Osteoblast (primary cell): ENCODE measurements around the gene UBIAD1. TPM values are rescaled to one million over a fixed set of nuclear protein-coding genes. Genes with fewer than 3 reads are reported as not detected.

Source experiments
- DNase-seq: peaks from one replicate; pipeline ENCODE4 v3.0.0; 2011; ENCODE audit warnings: low spot score, mixed read lengths; ENCODE audit not compliant: insufficient read length; ENCODE audit errors: missing footprints
- H2AFZ ChIP-seq: 2 replicates; pipeline ENCODE4 v1.6.0; 2011; ENCODE audit warnings: mild to moderate bottlenecking, low read length
- H3K27ac ChIP-seq: 2 replicates; pipeline ENCODE4 v1.5.1; 2011; ENCODE audit warnings: mild to moderate bottlenecking, low read depth, low read length, moderate library complexity
- H3K27me3 ChIP-seq: 2 replicates; pipeline ENCODE4 v1.6.0; 2012; ENCODE audit warnings: mild to moderate bottlenecking, control low read depth, inconsistent platforms, low read length, moderate library complexity; ENCODE audit not compliant: insufficient read depth
- H3K36me3 ChIP-seq: 2 replicates; pipeline ENCODE4 v1.5.1; 2011; ENCODE audit warnings: mild to moderate bottlenecking, low read length, control low read depth, moderate library complexity; ENCODE audit not compliant: insufficient read depth
- H3K4me1 ChIP-seq: 2 replicates; pipeline ENCODE4 v1.5.1; 2011; ENCODE audit warnings: mild to moderate bottlenecking, low read length, control low read depth, moderate library complexity; ENCODE audit not compliant: insufficient read depth
- H3K4me2 ChIP-seq: 2 replicates; pipeline ENCODE4 v1.6.0; 2011; ENCODE audit warnings: mild to moderate bottlenecking, low read length; ENCODE audit not compliant: insufficient read depth
- H3K4me3 ChIP-seq: fragments of 200-600 bp; sonication (generic); 3 replicates; pipeline ENCODE4 v1.5.1; 2012; ENCODE audit warnings: mild to moderate bottlenecking, low read length, inconsistent platforms; ENCODE audit not compliant: insufficient read depth
- H3K79me2 ChIP-seq: 2 replicates; pipeline ENCODE4 v1.6.0; 2012; ENCODE audit warnings: mild to moderate bottlenecking, low read length, control low read depth, inconsistent platforms; ENCODE audit not compliant: insufficient read depth
- H3K9me3 ChIP-seq: 2 replicates; pipeline ENCODE4 v1.5.1; 2011; ENCODE audit warnings: low read depth, low read length, control low read depth
- H4K20me1 ChIP-seq: 2 replicates; pipeline ENCODE4 v1.6.0; 2012; ENCODE audit warnings: mild to moderate bottlenecking, low read length, control low read depth; ENCODE audit not compliant: insufficient read depth
- total RNA-seq: library from RNA; depleted of rRNA; stranded (reverse); fragments of >200 nt; gene quantifications from 2 replicates; pipeline ENCODE4 v1.2.3, GENCODE V29; 2012
- TF ChIP-seq, protein P1 (sequence below): IDR thresholded peaks from 2 replicates; pipeline ENCODE4 v1.5.1; 2011; ENCODE audit warnings: mild to moderate bottlenecking, low read depth, low read length, moderate library complexity; ENCODE audit errors: extremely low read depth

UBIAD1 gene
- total RNA-seq, 1 donor: 10.5 TPM

DNA sequence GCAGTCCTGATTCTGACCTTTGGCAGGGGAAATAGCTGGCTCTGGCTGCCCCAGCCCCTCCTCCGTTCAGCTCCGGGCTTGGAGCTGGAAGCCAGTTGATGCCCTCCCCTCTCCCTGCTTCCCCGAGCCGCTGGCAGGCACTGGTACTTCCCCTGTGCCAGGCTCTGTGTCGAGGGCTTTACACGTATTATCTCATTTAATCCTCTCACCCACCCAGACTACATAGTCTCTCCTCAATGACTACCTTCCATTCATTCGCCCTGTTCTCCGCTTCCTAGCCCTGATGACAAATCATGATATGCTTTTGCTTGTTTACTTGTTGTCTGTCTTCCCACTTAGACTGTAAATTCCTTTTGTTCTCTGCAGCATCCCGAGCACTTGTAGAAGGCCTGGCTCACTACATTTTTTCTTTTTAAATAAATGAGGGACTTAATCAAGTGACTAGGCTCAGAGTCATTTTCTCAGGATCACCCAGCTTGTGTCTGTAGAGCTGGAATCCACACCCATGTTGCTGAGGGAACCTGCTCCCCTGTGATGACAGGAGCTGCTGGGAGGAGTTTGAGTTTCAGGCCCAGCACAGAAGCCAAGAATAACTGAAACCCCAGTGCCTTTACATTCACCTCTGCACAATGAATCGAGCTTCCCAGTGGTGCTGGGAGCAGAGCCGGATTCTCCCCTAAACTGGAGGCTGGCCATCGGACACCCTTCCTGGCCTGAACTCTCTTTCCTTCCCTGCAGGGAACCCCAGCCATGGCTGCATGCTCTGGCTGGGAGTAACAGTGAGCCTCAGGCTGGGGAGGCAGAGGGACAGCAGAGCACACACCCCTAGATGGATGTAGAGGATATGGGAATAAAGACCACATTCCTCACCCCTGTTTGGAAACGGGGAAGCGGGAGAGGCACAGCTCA is 58.3 kb downstream of the UBIAD1 start:
- H3K9me3 ChIP-seq: no peaks in the 10 kb centered on the region
- H3K27me3 ChIP-seq: peaks cover 4% of the 10 kb centered on the region
- no peaks in the 10 kb centered on the region for H3K79me2 ChIP-seq
- H3K4me3 ChIP-seq: no peak overlapping the region
- H3K4me1 ChIP-seq: no peaks in the 10 kb centered on the region
- no peak overlapping the region for H3K4me2 ChIP-seq
- TF ChIP-seq, protein P1, sequence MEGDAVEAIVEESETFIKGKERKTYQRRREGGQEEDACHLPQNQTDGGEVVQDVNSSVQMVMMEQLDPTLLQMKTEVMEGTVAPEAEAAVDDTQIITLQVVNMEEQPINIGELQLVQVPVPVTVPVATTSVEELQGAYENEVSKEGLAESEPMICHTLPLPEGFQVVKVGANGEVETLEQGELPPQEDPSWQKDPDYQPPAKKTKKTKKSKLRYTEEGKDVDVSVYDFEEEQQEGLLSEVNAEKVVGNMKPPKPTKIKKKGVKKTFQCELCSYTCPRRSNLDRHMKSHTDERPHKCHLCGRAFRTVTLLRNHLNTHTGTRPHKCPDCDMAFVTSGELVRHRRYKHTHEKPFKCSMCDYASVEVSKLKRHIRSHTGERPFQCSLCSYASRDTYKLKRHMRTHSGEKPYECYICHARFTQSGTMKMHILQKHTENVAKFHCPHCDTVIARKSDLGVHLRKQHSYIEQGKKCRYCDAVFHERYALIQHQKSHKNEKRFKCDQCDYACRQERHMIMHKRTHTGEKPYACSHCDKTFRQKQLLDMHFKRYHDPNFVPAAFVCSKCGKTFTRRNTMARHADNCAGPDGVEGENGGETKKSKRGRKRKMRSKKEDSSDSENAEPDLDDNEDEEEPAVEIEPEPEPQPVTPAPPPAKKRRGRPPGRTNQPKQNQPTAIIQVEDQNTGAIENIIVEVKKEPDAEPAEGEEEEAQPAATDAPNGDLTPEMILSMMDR: no peak
- H3K36me3 ChIP-seq: no peaks in the 10 kb centered on the region
- no peak overlapping the region for H3K27ac ChIP-seq
- H2AFZ ChIP-seq: no peak overlapping the region
- no peaks in the 10 kb centered on the region for H4K20me1 ChIP-seq
- DNase-seq: peak; percentile 83

GRCh38 chr1:11331945-11332546 is 59.0 kb downstream of the UBIAD1 start:
- peak; percentile 42 for DNase-seq
- no peaks in the 10 kb centered on the region for H3K79me2 ChIP-seq
- no peak overlapping the region for H3K4me2 ChIP-seq
- H3K27me3 ChIP-seq: peaks cover 4% of the 10 kb centered on the region
- H3K9me3 ChIP-seq: no peaks in the 10 kb centered on the region
- no peak overlapping the region for H3K4me3 ChIP-seq
- H3K36me3 ChIP-seq: no peaks in the 10 kb centered on the region
- no peaks in the 10 kb centered on the region for H4K20me1 ChIP-seq
- TF ChIP-seq, protein P1: no peak
- no peak overlapping the region for H2AFZ ChIP-seq
- H3K4me1 ChIP-seq: no peaks in the 10 kb centered on the region
- no peak overlapping the region for H3K27ac ChIP-seq

DNA sequence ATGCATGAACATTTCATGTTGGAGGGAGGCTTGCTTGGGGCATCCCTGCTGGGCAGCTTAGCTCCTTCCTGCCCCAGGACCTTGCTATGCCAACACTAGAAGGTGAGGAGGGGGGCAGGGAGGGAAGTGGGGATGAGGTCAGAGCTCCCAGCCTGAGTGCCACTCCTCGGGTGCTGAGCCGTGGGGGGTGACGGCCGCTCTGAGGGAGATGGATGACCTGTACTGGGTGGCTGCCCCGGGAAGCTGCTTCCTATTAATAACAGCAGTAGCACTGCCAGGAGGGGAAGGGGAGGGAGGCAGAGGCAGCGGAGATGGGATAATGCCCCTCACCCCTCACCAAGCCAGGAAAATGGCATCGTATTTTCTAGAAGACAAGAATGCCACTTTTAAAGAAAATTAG is 60.6 kb downstream of the UBIAD1 start:
- Histone ChIP-seq H3K27ac (no peak overlapping the region), H3K79me2 (no peaks in the 10 kb centered on the region), H3K4me1 (no peaks in the 10 kb centered on the region), H4K20me1 (no peaks in the 10 kb centered on the region), H3K4me3 (no peak overlapping the region), H3K27me3 (peaks cover 10% of the 10 kb centered on the region), H3K9me3 (no peaks in the 10 kb centered on the region), H3K4me2 (no peak overlapping the region), H2AFZ (no peak overlapping the region), H3K36me3 (no peaks in the 10 kb centered on the region)
- TF ChIP-seq, protein P1: no peak
- peak; percentile 44 for DNase-seq

- no peaks in the 10 kb centered on the region for H3K9me3 ChIP-seq
- no peak overlapping the region for H3K4me3 ChIP-seq
- DNase-seq: peak; percentile 71
- H4K20me1 ChIP-seq: no peaks in the 10 kb centered on the region
- H3K27me3 ChIP-seq: peaks cover 11% of the 10 kb centered on the region
- no peaks in the 10 kb centered on the region for H3K79me2 ChIP-seq
- TF ChIP-seq, protein P1: no peak
- H3K27ac ChIP-seq: no peak overlapping the region
- no peak overlapping the region for H3K4me2 ChIP-seq
- no peaks in the 10 kb centered on the region for H3K4me1 ChIP-seq
- no peak overlapping the region for H2AFZ ChIP-seq
- H3K36me3 ChIP-seq: no peaks in the 10 kb centered on the region
These were observed 61.3 kb downstream of the UBIAD1 start for GRCh38 chr1:11334261-11334804.
